Thyroid gland (tissue), 4 donors: ENCODE results near the gene DPF3. TPM values are rescaled to one million over a fixed set of nuclear protein-coding genes. Genes with fewer than 3 reads are reported as not detected.

Source experiments
- DNase-seq, 2 donors: peaks; one replicate each; pipeline ENCODE4 v3.0.0-alpha.2; 2019
- H3K27ac ChIP-seq, 3 donors: fragments of 200-600 bp; sonication (generic); 1 replicate in 2 of 3; 2 replicates in 1 of 3; pipeline ENCODE4 v1.5.1; 2016 to 2019; ENCODE audit warnings: mild to moderate bottlenecking in 1 of 3, moderate library complexity in 1 of 3
- H3K27me3 ChIP-seq: fragments of 200-600 bp; sonication (generic); one replicate; pipeline ENCODE4 v1.5.1; 2019
- H3K36me3 ChIP-seq, 2 donors: fragments of 200-600 bp; sonication (generic); one replicate each; pipeline ENCODE4 v1.5.1; 2016 to 2019
- H3K4me1 ChIP-seq, 2 donors: fragments of 200-600 bp; sonication (generic); one replicate each; pipeline ENCODE4 v1.5.1; 2017 to 2019
- H3K4me3 ChIP-seq, 3 donors: fragments of 200-600 bp; sonication (generic); replicated peaks in 1 of 3; 1 replicate in 2 of 3; 2 replicates in 1 of 3; pipeline ENCODE4 v1.5.1; 2016; ENCODE audit warnings: mild to moderate bottlenecking in 1 of 3
- H3K9me3 ChIP-seq: fragments of 200-600 bp; sonication (generic); one replicate; pipeline ENCODE4 v1.5.1; 2017
- CTCF ChIP-seq, 6 experiments: fragments of 200-600 bp in 3 of 6; fragments of 450-650 bp in 3 of 6; sonication (generic) in 3 of 6; IDR thresholded peaks; one replicate each; pipeline ENCODE4 v1.5.1; 2016 to 2019; ENCODE audit warnings: antibody characterized with exemption in 6 of 6, mild to moderate bottlenecking in 2 of 6, inconsistent platforms in 1 of 6, moderate library complexity in 1 of 6
- POLR2A ChIP-seq, 2 donors: fragments of 450-650 bp; IDR thresholded peaks; one replicate each; pipeline ENCODE4 v1.6.1; 2017; ENCODE audit warnings: antibody characterized with exemption in 2 of 2, mild to moderate bottlenecking in 2 of 2, moderate library complexity in 1 of 2
- WGBS, 2 donors: methylation state at CpG; one replicate each; pipeline ENCODE4 v1.1.5; 2017; 5-methylcytosine and 5-hydroxymethylcytosine counted together
- intact Hi-C: fragments of 100-400 bp; cut with DNase I; formaldehyde crosslinking; loops from one replicate; pipeline ENCODE4 v1.15.1; 2023
- total RNA-seq, 4 donors: library from RNA; depleted of rRNA; stranded (reverse); fragments of >200 nt; gene quantifications; one replicate each; pipeline ENCODE4 v1.2.3, GENCODE V29; 2016

DPF3 gene
- total RNA-seq, 4 donors from 2014 or later = 0.27 to 3.3 (median 1.3) TPM

GRCh38 chr14:72644038-72644437 lies 249.9 kb downstream of the DPF3 start:
- 87 to 88% methylated on average over 6 of the region's 6 CpGs for WGBS, 2 donors
- Histone ChIP-seq H3K9me3 (no peaks in the 10 kb centered on the region), H3K27ac (no peak overlapping the region), H3K27me3 (no peaks in the 10 kb centered on the region), H3K4me1 (no peaks in the 10 kb centered on the region), H3K4me3 (no peak overlapping the region), H3K36me3 (no peaks in the 10 kb centered on the region)
- intact Hi-C loops = no loop called here
- no peak for DNase-seq
- no peak for TF ChIP-seq POLR2A (IDR thresholded peaks at IDR 0.05)
- TF ChIP-seq CTCF (IDR thresholded peaks at IDR 0.05) = no peak

- H3K27ac ChIP-seq = no peak overlapping the region
- 67 to 75% methylated on average over 4 of the region's 5 CpGs for WGBS, 2 donors
Observed at GRCh38 chr14:72643317-72643801, 250.5 kb downstream of the DPF3 start.

GRCh38 chr14:72640911-72641485 lies 252.9 kb downstream of the DPF3 start:
- WGBS, 2 donors = 93 to 96% methylated on average over 8 of the region's 8 CpGs
- no peak for DNase-seq
- intact Hi-C loops = no loop called here
- Histone ChIP-seq H3K9me3 (no peaks in the 10 kb centered on the region), H3K4me3 (no peak overlapping the region), H3K4me1 (no peaks in the 10 kb centered on the region), H3K27me3 (no peaks in the 10 kb centered on the region), H3K27ac (no peak overlapping the region), H3K36me3 (no peaks in the 10 kb centered on the region)
- TF ChIP-seq POLR2A (IDR thresholded peaks at IDR 0.05) (no peak), CTCF (IDR thresholded peaks at IDR 0.05) (no peak)

More at GRCh38 chr14:72643317-72643801, 250.5 kb downstream of the DPF3 start:
- no peak overlapping the region for H3K4me3 ChIP-seq
- intact Hi-C loops = no loop called here
- no peaks in the 10 kb centered on the region for H3K27me3 ChIP-seq
- no peaks in the 10 kb centered on the region for H3K36me3 ChIP-seq
- TF ChIP-seq POLR2A (IDR thresholded peaks at IDR 0.05) (no peak), CTCF (IDR thresholded peaks at IDR 0.05) (no peak)
- no peaks in the 10 kb centered on the region for H3K4me1 ChIP-seq
- peak in 1 of 2 donors; percentile 2 for DNase-seq
- no peaks in the 10 kb centered on the region for H3K9me3 ChIP-seq

GRCh38 chr14:72638021-72638420 lies 255.9 kb downstream of the DPF3 start:
- TF ChIP-seq POLR2A (IDR thresholded peaks at IDR 0.05) (no peak), CTCF (IDR thresholded peaks at IDR 0.05) (no peak)

GRCh38 chr14:72636871-72637270 lies 257.0 kb downstream of the DPF3 start:
- Histone ChIP-seq H3K9me3 (no peaks in the 10 kb centered on the region), H3K4me3 (no peak overlapping the region), H3K4me1 (no peaks in the 10 kb centered on the region), H3K27me3 (no peaks in the 10 kb centered on the region), H3K36me3 (no peaks in the 10 kb centered on the region), H3K27ac (no peak overlapping the region)
- 93 to 98% methylated on average over 4 of the region's 4 CpGs for WGBS, 2 donors
- DNase-seq = no peak
- intact Hi-C loops = no loop called here
- no peak for TF ChIP-seq CTCF (IDR thresholded peaks at IDR 0.05)
- TF ChIP-seq POLR2A (IDR thresholded peaks at IDR 0.05) = no peak

More at GRCh38 chr14:72638021-72638420, 255.9 kb downstream of the DPF3 start:
- H3K9me3 ChIP-seq = no peaks in the 10 kb centered on the region
- no peak for DNase-seq
- WGBS, 2 donors = 73% methylated on average over 2 to 3 of the region's 3 CpGs
- no peaks in the 10 kb centered on the region for H3K27me3 ChIP-seq
- H3K4me3 ChIP-seq = no peak overlapping the region
- H3K27ac ChIP-seq = no peak overlapping the region
- no peaks in the 10 kb centered on the region for H3K36me3 ChIP-seq
- H3K4me1 ChIP-seq = no peaks in the 10 kb centered on the region
- intact Hi-C loops = no loop called here
